HG03442 (cell line): ENCODE results near the gene RSRC1.
A peak's percentile ranks its signal among the peaks of the same experiment; 100 is the strongest.
"Not testable (repeated sequence)": the region's sequence is repeated elsewhere in the genome, so short reads cannot be mapped to it uniquely, and the experiment has no call there.

Experiments used
- ATAC-seq: cut with Tn5 transposase; IDR thresholded peaks from one replicate; pipeline ENCODE4 v1.9.1; 2021; ENCODE audit warnings: mild to moderate bottlenecking, moderate library complexity; ENCODE audit not compliant: unreplicated experiment

The RSRC1 gene

DNA sequence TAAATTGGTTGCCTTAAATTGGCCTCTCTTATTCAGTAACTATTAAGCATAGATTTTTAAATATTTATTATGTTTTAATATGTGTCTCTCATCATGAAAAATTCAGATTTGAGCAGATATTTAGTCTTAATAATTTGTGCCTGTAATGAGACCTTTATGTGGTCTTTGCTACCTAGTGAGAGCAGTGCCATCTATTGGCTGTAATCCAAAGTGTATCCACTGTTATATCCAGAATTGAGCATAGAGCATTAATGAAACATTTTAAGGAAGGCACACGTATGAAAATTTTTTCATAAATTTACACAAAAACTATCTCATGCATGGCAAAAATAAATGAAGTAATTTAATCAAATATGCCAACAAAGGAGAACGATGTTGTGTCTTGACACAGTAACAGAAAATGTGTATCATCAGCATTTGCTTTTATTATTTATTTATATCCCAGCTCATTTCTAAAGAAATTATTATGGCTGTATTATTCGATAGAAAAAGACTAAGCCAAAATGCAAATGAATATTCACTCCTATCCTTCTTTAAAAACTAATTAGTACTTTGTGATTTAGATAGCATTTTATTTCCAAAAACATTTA, 203.5 kb downstream of the RSRC1 start:
- no peak for ATAC-seq

DNA sequence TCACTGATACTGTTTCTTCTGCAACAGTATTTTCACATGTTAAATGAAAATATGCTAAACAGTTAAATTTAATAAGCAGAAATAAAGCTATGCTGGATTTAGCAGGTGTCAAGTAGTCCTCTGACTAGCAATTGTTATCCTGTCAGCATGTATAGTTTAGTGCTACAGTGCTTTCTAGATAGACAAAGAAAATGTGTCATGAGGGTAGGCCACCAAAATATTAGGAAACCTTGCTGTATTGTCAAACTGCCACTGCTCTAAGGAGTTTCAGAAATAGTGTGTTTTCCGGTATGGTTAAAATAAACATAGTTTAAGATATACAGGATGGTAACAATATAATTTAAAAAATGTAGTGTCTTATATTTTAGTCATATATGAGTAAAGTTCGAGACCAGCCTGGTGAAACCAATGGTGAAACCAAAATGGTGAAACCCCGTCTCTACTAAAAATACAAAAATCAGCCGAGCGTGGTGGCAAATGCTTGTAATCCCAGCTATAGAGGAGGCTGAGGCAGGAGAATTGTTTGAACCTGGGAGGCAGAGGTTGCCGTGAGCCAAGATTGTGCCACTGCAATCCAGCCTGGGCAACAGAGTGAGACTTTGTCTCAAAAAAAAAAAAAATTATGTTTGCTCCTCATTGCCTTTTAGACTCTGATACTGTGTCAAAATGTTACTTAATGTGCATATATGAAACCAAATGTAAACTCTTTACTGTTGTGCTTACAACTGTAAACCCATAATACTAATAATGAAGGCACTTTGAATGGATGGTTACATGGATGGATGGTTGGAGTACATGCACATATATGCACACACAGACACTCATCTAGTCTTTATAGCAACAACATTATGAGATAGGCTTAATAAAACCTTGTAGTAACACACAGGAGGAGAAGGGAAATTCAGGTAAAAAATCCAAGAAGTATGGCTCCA, 204.8 kb downstream of the RSRC1 start:
- ATAC-seq, result peak; percentile 80

- ATAC-seq, result not testable (repeated sequence)
Measured at GRCh38 chr3:158329696-158330441, 220.0 kb downstream of the RSRC1 start.

GRCh38 chr3:158330870-158331269, 221.0 kb downstream of the RSRC1 start:
- ATAC-seq, result no peak

DNA sequence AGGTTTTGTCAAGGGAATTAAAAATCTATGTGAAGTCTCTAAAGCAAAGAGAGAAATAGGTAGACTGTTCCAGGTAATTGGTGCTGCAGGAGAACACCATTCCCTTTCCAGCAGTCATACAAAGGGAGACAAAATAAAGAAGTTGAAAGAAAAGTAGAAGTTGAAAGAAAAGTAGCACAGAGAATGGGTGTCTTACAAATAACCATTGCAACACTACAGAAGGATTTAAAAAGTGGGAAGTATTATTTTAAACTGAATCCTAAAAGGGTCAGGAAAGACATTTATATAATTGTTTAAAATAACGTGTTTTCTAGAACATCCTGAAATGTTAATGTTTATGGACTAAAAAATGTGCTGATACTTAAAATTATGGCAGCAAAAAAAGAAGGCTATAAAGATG, 223.8 kb downstream of the RSRC1 start:
- ATAC-seq, result no peak

GRCh38 chr3:158337110-158337509, 227.2 kb downstream of the RSRC1 start:
- no peak for ATAC-seq

DNA sequence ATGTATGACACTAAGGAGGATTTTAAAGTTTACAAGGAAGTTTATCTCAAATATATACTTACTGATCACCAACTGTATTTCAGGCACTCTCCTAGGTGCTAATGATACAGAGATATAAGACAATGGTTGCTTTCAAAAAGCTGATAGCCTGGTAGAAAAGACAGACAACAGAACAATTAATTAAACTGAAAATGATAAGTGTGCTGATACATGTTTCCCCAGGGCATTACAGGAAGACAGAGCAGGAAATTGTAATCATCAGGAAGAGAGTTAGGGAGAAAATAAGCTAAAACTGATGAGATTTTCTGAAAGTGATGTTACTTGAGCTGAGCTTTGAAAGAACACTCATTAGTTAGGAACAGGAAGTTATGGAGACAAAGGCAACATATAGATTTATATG, 229.7 kb downstream of the RSRC1 start:
- ATAC-seq, result no peak

DNA sequence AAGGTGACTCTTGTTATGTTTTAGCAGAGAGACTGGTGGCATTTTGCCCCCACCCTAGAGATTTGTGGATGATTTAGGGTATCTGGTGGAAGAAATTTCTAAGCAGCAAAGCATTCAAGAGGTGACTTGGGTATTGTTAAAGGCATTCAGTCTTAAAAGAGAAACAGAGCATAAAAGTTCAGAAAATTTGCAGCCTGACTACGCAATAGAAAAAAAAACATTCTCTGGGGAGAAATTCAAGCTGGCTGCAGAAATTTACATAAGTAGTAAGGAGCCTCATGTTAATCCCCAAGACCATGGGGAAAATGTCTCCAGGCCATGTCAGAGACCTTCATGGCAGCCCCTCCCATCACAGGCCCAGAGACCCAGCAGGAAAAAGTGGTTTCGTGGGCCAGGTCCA, 231.1 kb downstream of the RSRC1 start:
- ATAC-seq, result not testable (repeated sequence)

DNA sequence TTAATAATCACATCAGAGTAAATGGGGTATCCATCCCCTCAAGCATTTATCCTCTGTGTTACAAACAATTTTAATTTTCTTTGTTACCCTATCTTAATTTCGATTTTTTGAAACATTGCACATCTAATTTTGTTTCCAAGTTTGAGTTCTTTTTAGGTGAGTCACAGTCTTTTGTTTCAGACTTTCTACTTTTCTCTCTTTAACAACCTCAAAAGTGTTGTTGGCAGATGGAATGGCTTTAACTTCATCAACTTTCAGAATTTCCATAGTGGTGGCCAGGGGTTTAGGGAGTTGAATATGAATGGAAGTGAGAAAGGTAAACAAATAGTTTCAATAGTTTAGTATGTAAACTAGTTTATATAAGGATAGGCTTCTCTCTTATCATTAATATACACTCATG, 238.1 kb downstream of the RSRC1 start:
- no peak for ATAC-seq

DNA sequence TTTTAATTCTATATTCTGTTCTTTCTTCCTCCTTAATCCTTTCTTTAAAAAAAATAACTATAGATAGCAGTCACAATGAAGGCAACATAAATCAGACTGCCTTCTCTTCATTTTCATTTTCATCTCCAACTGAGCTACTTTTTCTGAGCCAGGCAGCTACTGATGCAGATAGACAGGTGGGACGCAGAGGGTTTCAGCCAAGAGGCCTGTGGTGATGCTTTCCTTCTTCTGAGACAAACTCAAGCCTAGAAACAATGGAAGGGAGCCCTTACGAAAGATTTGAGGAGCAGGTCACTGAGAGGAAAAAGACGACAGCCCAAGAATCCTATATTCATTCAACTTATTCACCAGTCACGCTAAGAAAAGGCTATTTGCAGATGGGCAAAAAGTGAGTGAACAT, 241.1 kb downstream of the RSRC1 start:
- ATAC-seq, result no peak

DNA sequence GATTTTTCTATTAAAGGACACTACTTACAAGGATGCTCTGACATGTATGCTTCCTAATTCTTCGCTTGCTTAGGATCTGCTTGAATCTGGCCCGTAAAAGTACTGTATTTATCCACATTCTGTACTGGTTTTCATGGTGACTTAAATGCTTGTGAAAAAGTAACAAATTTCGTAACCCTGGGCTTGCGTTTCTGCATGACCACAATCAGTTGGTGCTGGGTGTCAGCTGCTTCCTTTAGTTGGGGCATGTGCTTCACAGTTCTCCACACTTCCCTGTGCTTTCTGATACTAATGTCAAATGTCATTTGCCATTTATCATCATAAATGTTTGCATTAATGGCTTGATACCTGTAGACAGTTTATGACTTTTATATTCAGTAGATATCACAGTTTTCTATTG, 242.7 kb downstream of the RSRC1 start:
- peak; percentile 60 for ATAC-seq

GRCh38 chr3:158354713-158355112, 244.8 kb downstream of the RSRC1 start:
- no peak for ATAC-seq

GRCh38 chr3:158355623-158356588, 246.0 kb downstream of the RSRC1 start:
- ATAC-seq, result peak; percentile 82

GRCh38 chr3:158359339-158359738, 249.4 kb downstream of the RSRC1 start:
- ATAC-seq, result no peak

DNA sequence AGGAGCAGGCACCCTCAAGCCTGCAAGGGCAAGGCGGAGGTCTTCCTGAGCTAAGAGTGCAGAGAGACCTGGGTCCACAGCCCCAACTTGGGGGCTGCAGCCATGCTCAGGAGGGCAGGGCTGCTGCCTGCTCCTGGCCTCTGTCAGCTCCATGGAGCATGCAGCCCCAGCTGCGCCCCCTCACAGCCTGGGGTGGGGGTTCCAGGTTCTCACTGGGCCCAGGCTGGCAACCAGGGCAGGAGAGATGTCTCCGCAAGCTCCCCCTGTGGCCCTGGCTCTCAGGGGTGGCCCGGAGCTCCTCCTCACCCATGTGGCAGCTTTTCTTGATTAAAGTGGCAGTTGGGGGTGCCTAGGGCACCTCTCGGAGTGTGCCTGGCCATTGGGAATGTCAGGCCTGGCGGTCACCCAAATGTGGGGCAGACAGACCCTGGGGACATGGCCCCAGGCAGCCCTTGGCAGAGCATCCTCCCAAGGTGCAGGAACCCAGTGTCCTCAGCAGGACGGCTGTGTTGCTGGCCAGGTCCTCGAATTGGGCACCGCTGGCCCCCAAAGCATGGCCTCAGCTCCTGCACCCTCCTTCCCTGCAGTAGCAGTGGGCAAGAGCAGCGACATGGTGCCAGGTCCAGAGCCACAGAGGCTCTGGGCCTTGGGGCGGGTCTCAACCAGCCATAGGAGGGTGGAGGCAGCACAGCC, 251.0 kb downstream of the RSRC1 start:
- ATAC-seq, result no peak

DNA sequence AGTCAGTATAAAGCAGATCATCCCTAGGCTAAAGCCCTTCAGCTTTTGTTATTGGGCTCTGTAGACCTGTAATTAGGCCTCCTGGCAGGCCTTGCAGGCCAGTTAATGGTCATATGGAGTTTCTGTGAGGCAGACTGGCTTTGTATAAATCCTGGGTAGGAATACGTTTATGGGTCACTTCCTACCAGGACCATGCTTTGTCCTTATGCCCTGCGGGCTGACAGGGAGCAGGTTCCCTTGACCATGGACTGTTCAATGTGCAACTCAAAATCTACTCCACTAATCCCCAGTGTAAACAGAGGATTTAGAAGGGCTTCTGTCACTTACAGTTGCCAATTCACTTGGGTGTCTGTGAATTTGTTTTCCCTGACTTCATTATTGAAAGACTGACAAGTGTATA, 258.4 kb downstream of the RSRC1 start:
- ATAC-seq, result no peak

DNA sequence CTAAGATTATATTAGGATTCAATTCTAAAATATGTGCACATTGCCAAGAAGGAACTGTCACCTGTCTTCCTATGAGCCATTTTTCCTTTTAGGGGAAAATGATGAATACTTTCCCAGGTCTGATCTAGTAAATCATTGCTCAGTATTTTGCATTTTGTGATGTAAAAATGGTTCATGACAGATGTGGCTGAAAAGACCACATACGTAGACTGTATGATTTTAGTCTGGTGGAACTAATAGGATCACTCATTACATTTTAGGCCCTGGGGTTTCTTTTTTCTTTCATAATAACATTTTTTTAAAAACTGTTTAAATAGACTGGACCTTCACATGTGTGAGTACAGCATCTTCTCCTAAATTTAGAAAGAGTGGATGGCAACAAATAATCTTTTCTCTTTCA, 259.4 kb downstream of the RSRC1 start:
- no peak for ATAC-seq

- ATAC-seq, result no peak
Measured at GRCh38 chr3:158379517-158379916, 269.6 kb downstream of the RSRC1 start.

GRCh38 chr3:158381262-158381868, 271.5 kb downstream of the RSRC1 start:
- ATAC-seq, result no peak

DNA sequence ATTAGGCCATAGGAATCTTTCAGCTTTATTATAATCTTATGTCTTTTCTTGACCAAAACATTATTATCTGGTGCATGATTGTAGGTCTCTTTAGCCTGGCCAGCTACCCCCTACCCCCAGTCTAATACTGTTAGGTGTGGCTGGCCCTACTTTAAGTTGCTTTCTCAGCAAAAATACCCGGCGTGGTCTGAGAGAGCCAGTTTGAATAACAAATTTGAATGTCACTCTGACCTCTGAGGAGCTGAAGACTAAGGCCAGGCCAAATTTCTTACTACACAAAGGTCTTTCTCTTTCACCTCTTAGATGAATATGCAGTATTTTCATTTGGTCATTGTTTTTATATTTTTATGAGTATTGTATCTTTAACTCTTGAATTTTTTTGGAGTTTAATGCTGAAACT, 272.6 kb downstream of the RSRC1 start:
- no peak for ATAC-seq
